ENCODE data around the gene ABAT. TPM values are rescaled to one million over a fixed set of nuclear protein-coding genes. Genes with fewer than 3 reads are reported as not detected.

ABAT gene
- total and polyA plus RNA-seq, 2 experiments from 2014 or later = 31.2 to 59.1 TPM

GRCh38 chr16:8642146-8642545 is 32.3 kb upstream of the ABAT start:
- Histone ChIP-seq H3K4me1 (ENCODE audit: insufficient read depth) (no peaks in the 10 kb centered on the region), H3K36me3 (replicated peaks; ENCODE audit: insufficient read depth, low read depth) (no peaks in the 10 kb centered on the region), H3K4me3 (no peak overlapping the region), H3K79me2 (no peaks in the 10 kb centered on the region), H3K27me3 (no peaks in the 10 kb centered on the region), H3K9me3 (ENCODE audit: low read depth) (no peaks in the 10 kb centered on the region), H2AFZ (no peak overlapping the region), H4K20me1 (ENCODE audit: insufficient read depth, poor library complexity, severe bottlenecking) (no peaks in the 10 kb centered on the region), H3K27ac (no peak overlapping the region), H3K9me2 (replicated peaks; ENCODE audit: insufficient read depth) (no peaks in the 10 kb centered on the region), H3K4me2 (no peak overlapping the region)
- no peak for DNase-seq (ENCODE audit: low spot score)
- TF ChIP-seq EZH2 (IDR thresholded peaks at IDR 0.05; ENCODE audit: borderline replicate concordance) = no peak
- no peak for TF ChIP-seq EZH2phosphoT487 (IDR thresholded peaks at IDR 0.05; ENCODE audit: low read depth, severe bottlenecking, unreplicated experiment)
- 89% methylated on average over 16 of the region's 16 CpGs for WGBS (ENCODE audit: low lambda C conversion rate, missing lambda C conversion rate)

GRCh38 chr16:8644211-8645140 is 29.9 kb upstream of the ABAT start:
- H3K27ac ChIP-seq = no peak overlapping the region
- no peaks in the 10 kb centered on the region for H3K27me3 ChIP-seq
- H3K9me3 ChIP-seq (ENCODE audit: low read depth) = no peaks in the 10 kb centered on the region
- no peaks in the 10 kb centered on the region for H3K79me2 ChIP-seq
- no peak overlapping the region for H2AFZ ChIP-seq
- H4K20me1 ChIP-seq (ENCODE audit: insufficient read depth, poor library complexity, severe bottlenecking) = no peaks in the 10 kb centered on the region
- H3K36me3 ChIP-seq (replicated peaks; ENCODE audit: insufficient read depth, low read depth) = no peaks in the 10 kb centered on the region
- no peaks in the 10 kb centered on the region for H3K4me1 ChIP-seq (ENCODE audit: insufficient read depth)
- H3K4me2 ChIP-seq = no peak overlapping the region
- H3K9me2 ChIP-seq (replicated peaks; ENCODE audit: insufficient read depth) = no peaks in the 10 kb centered on the region
- 93% methylated on average over 29 of the region's 29 CpGs for WGBS (ENCODE audit: low lambda C conversion rate, missing lambda C conversion rate)
- TF ChIP-seq EZH2phosphoT487 (IDR thresholded peaks at IDR 0.05; ENCODE audit: low read depth, severe bottlenecking, unreplicated experiment) = no peak
- TF ChIP-seq CTCF (IDR thresholded peaks at IDR 0.05; ENCODE audit: poor library complexity) = no peak
- no peak for TF ChIP-seq EZH2 (IDR thresholded peaks at IDR 0.05; ENCODE audit: borderline replicate concordance)
- no peak overlapping the region for H3K4me3 ChIP-seq
- no peak for DNase-seq (ENCODE audit: low spot score)

DNA sequence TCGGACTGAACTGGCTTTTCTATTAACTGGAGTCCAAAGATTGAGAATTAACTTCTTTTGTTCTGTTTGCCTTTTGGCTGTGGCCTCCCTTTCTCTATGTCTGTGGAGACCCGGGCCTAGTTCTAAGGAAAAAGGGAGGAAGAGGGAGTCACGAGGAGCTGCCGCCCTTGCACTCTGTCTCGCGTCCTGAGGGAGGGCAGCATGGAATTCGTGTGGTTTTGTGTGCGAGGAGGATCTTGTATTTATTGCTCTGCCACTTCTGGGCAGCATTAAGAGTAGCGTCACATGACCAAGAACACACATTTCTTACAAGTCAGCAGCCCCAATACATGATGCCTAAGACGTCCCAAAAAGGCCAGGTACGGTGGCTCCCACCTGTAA is 29.3 kb upstream of the ABAT start:
- Histone ChIP-seq H3K4me3 (no peak overlapping the region), H3K4me2 (no peak overlapping the region), H4K20me1 (ENCODE audit: insufficient read depth, poor library complexity, severe bottlenecking) (no peaks in the 10 kb centered on the region), H3K9me3 (ENCODE audit: low read depth) (no peaks in the 10 kb centered on the region), H3K36me3 (replicated peaks; ENCODE audit: insufficient read depth, low read depth) (no peaks in the 10 kb centered on the region), H3K27ac (no peak overlapping the region), H3K27me3 (no peaks in the 10 kb centered on the region), H2AFZ (no peak overlapping the region), H3K79me2 (no peaks in the 10 kb centered on the region), H3K4me1 (ENCODE audit: insufficient read depth) (no peaks in the 10 kb centered on the region), H3K9me2 (replicated peaks; ENCODE audit: insufficient read depth) (no peaks in the 10 kb centered on the region)
- no peak for TF ChIP-seq EZH2phosphoT487 (IDR thresholded peaks at IDR 0.05; ENCODE audit: low read depth, severe bottlenecking, unreplicated experiment)
- no peak for TF ChIP-seq CTCF (IDR thresholded peaks at IDR 0.05; ENCODE audit: poor library complexity)
- TF ChIP-seq EZH2 (IDR thresholded peaks at IDR 0.05; ENCODE audit: borderline replicate concordance) = no peak
- no peak for DNase-seq (ENCODE audit: low spot score)
- 84% methylated on average over 11 of the region's 11 CpGs for WGBS (ENCODE audit: low lambda C conversion rate, missing lambda C conversion rate)

DNA sequence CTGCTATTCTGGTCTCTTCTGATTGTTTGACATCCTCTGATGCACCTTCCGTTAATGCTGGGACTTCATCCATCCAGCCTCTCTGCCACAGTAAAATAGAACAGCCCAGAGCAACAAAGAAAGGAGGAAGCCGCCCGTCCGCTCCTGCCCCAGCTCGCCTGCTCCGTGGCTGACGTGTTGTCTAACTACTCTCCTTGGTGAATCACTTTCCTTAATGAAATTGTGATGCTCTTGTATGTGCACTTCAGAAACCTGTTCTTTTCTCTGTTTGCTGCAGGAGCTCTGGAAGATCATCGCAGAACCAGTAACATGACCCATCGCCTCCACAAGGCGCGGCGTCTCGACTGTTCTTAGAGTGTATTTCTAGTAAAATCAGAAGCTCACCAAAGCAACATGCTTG is 28.6 kb upstream of the ABAT start:
- WGBS (ENCODE audit: low lambda C conversion rate, missing lambda C conversion rate) = 94% methylated on average over 13 of the region's 13 CpGs
- no peaks in the 10 kb centered on the region for H3K9me2 ChIP-seq (replicated peaks; ENCODE audit: insufficient read depth)
- no peaks in the 10 kb centered on the region for H3K9me3 ChIP-seq (ENCODE audit: low read depth)
- H3K4me2 ChIP-seq = no peak overlapping the region
- DNase-seq (ENCODE audit: low spot score) = no peak
- TF ChIP-seq EZH2 (IDR thresholded peaks at IDR 0.05; ENCODE audit: borderline replicate concordance) (no peak), EZH2phosphoT487 (IDR thresholded peaks at IDR 0.05; ENCODE audit: low read depth, severe bottlenecking, unreplicated experiment) (no peak), CTCF (IDR thresholded peaks at IDR 0.05; ENCODE audit: poor library complexity) (no peak)
- no peaks in the 10 kb centered on the region for H4K20me1 ChIP-seq (ENCODE audit: insufficient read depth, poor library complexity, severe bottlenecking)
- H3K4me1 ChIP-seq (ENCODE audit: insufficient read depth) = no peaks in the 10 kb centered on the region
- H3K27me3 ChIP-seq = no peaks in the 10 kb centered on the region
- no peak overlapping the region for H2AFZ ChIP-seq
- H3K4me3 ChIP-seq = no peak overlapping the region
- no peaks in the 10 kb centered on the region for H3K79me2 ChIP-seq
- no peak overlapping the region for H3K27ac ChIP-seq
- no peaks in the 10 kb centered on the region for H3K36me3 ChIP-seq (replicated peaks; ENCODE audit: insufficient read depth, low read depth)
